GM21737 (cell line): Measurements from ENCODE around the gene MR1.
A peak's percentile ranks its signal among the peaks of the same experiment; 100 is the strongest.

Source experiments
- ATAC-seq: cut with Tn5 transposase; IDR thresholded peaks from one replicate; pipeline ENCODE4 v1.9.1; 2021; ENCODE audit warnings: mild to moderate bottlenecking, moderate library complexity; ENCODE audit not compliant: unreplicated experiment

Gene MR1

DNA sequence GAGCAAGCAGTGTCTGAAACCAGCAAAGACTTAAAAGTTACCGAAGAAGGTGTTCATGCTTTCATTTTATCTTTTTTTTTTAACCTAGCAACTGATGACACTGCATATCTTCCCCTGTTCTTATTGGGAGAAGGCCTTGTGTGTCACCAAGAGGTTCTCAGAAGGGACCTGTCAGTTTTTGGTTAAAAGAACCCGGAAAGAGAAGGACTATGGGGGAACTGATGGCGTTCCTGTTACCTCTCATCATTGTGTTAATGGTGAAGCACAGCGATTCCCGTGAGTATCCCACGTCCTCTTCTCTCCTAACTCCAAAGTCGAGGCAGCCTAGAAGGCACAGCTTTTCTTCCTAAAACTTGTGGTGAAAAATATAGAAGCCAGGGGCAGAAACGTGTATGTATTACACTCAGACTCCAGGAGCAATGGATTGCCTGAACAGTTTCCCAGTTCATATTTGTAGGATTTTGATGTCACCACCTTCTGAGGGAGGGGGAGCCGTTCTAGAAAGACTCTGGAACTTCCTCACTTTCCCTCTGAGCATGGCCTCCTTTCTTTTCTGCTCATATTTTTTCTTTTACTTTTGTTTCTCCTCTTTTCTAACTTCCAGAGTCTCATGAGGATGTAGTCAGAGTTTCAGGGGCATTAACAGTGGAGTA lies at the start of gene MR1:
TSS of gene MR1 (plus strand) at position 185 of the 653 bp plus-strand sequence. CDS start at position 210, 25 bp downstream.
- ATAC-seq = peak; percentile 92

DNA sequence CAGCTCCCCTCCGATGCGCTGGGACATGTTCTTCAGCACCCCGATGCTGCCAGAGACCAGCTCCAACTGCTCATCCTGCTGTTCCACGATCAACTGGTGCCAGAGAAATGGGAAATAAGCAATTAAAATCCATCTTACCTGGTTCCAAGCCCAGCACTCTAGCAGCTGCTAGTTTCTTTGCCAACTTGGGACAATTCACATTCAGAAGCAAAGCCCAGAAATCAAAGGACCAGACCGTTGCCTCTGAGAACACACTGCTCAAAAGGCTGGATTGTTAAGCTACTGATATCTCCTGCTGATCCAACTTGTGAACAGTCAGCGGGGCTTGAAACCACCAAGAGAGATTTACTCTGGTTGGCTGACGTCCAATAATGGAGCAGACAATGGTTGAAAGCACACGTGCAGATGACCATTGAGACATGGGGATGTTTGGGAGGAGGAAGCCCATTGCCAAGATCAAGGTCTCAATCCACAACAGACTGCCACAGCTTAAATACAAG lies 45.5 kb upstream of the MR1 start:
- ATAC-seq = no peak

DNA sequence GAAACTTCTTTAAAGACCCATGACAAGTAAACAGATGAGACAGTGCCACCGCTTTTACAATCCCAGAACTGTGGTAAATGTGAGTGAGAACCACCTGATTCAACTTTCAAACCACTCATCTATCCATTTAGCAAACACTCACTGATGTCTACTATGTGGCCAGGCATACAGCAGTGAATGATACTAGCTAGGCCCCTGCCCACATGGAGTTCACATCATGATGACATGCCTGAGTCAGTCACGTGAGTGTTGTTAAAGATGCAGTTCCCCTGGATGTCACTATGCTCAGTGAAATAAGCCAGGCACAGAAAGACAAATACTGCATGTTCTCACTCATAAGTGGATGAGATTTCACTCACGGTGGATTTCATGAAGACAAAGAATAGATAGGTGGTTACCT lies 39.5 kb upstream of the MR1 start:
- ATAC-seq = no peak

DNA sequence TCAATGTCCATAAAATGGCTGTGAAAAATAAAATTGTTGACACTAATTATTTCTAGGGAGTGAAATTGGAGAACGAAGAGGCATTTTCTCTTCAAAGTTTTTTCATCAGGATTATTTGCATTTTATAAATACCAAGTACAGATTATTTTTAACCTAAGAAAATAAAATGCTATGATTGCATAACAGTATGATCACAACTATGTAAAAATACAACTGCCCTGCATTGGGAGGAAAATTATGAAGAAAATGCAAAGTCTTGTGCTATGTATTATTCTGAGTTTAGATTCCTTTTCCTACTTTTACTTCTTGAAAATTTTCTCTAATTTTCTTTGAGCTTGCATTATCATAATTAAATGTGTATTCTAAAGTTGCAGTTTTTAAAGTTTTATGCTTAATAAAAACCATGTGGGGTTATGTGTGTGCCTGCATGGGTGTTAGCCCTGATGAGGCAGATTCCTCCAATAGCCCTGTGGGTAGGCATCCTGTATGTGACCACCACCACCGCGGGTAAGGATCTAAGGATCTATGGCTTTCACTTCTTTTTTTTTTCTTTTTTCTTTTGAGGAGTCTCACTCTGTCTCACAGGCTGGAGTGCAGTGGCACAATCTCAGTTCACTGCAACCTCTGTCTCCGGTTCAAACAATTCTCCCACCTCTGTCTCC lies 35.8 kb upstream of the MR1 start:
- ATAC-seq = no peak

- no peak for ATAC-seq
These were observed 32.5 kb upstream of the MR1 start for GRCh38 chr1:181001091-181001780.

DNA sequence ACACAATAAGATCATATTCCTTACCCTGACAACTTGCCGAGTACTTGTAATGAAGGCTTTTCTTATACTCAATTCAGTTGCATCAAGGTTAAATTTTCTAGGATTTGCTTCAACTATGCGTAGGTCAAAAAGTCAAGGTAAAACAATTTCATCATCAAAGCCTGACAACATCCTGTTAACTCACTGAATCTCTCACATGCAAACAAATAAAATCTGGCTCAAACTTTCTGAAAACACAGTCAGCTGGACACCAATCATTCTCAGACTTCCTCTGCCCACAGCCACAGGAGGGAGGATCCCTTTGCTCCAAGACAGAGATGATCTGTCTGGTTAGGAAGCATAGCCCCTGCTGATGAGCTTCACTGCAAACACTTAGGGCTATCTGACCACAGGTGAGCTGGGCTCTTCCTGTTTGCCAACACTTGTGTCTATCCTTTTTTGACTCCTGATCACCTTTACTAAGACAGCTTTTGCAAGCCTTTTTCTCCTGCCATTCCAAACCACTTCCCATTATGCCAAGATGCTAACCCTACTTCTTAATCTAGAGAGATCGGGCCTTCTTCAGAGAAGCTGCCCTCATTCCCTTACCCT lies 31.1 kb upstream of the MR1 start:
- ATAC-seq = no peak

DNA sequence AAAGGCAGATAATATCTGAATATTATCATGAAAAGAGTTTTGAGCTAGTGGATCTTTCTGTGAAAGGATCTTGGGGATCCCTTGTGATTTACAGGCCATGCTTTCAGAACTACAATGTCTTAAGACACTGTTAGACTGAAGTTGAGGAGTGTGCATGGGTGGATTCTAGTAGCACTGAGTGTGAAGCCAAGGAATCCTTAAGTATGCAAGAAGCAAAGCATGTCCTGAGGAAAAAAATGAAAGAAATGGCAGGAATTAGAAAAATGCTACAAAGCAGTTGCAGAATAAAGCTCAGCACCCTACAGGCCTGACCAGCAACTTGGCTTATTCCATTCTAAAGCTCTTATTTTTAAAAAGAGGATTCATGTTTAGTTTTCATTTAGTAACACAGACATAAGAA lies 23.0 kb upstream of the MR1 start:
- no peak for ATAC-seq

- ATAC-seq = no peak
These were observed 22.2 kb upstream of the MR1 start for GRCh38 chr1:181011301-181012202.

DNA sequence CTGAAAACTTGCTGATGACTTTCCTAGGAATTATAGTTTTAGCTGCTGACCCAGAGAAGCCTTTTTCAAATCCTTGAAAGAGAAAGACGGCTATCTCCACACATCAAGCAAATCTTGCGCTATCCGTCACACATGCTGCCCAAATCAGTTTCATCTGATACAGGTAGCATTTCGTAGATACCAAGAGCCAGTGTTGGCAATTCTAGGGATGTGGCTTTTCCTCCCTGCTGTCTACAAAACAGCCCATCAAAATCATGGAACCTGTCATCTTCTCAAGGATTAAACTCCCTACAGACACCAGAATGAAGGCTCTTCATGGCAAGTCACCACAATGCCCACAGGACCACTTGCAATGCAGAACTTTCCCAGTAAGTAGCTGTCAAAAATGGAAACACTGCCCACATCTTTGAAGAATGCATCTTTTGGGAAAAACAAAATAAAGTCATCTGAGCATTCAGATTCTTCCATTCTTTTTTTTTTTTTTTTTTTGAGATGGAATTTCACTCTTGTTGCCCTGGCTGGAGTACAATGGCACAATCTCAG lies 21.5 kb upstream of the MR1 start:
- no peak for ATAC-seq

DNA sequence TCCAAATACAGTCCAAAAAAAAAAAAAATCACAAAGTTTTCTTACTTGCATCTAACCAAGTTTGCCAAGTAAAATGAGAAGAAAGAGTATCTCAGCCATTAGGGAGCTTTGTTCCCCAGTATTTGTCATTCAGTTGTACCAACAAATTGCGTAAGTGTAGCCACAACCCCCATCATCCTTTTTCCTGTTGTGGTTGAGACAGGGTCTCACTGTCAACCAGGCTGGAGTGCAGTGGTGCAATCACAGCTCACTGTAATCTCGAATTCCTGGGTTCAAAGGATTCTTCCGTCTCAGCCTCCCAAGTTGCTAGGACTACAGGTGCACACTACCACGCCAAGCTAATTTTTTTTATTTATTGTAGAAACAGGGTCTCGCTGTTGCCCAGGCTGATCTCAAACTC lies 20.6 kb upstream of the MR1 start:
- ATAC-seq = no peak

DNA sequence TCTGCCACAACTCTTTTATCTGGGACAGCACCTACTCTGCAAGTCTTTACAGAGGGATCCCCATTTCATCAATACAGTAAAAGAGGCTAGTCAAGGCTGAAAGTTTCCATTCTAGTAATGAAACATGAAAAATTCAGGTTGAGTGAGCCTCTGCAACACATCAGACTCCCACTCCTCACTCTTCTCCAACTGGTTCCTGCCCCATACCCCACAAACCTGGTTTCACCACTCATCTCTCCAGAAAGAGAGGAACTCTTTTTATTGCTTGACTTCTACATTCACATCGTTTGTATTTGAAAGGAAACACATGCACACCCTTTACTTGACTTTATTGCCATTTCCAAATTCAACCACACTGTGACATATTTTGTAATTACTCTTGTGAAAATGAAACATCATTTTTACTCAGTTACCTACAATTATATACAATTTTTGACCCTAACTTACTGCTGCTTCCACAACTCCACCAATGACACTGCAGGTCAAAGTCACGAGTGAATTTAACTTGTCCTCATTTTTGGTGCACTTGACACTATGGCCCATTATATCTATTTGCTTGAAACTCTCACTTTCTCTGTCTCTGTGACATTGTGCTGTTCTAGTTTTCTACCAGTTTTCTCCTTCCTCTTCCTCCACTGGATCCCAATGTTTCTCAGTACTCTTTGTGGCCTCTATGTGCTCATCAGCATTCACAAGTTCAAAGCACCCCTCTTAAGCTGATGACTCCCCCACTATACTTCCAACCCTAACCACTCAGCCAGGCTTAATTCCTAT lies 19.1 kb upstream of the MR1 start:
- no peak for ATAC-seq

GRCh38 chr1:181015251-181015615 lies 18.6 kb upstream of the MR1 start:
- no peak for ATAC-seq

GRCh38 chr1:181016563-181016962 lies 17.2 kb upstream of the MR1 start:
- ATAC-seq = no peak

- ATAC-seq = no peak
These were observed 14.7 kb upstream of the MR1 start for GRCh38 chr1:181018901-181019681.

DNA sequence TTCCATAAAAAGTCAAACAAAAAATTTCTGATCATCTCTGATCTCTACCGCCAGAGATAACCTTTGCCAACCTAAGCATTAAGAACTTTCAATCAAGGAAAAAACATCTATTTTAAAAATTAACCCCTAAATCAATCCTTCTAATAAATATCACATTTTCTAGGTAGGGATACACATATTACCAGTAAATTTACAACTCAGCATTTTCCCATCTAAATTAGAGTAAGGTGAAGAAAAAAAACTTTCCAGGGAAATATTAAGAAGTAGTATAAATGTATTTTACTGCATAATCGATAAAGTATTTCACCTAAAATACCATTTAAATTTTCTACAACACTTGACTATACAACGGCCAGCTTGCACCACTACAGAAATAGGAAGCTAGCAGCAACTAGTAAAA lies 12.6 kb upstream of the MR1 start:
- ATAC-seq = no peak

GRCh38 chr1:181021811-181022434 lies 11.9 kb upstream of the MR1 start:
- peak; percentile 37 for ATAC-seq

DNA sequence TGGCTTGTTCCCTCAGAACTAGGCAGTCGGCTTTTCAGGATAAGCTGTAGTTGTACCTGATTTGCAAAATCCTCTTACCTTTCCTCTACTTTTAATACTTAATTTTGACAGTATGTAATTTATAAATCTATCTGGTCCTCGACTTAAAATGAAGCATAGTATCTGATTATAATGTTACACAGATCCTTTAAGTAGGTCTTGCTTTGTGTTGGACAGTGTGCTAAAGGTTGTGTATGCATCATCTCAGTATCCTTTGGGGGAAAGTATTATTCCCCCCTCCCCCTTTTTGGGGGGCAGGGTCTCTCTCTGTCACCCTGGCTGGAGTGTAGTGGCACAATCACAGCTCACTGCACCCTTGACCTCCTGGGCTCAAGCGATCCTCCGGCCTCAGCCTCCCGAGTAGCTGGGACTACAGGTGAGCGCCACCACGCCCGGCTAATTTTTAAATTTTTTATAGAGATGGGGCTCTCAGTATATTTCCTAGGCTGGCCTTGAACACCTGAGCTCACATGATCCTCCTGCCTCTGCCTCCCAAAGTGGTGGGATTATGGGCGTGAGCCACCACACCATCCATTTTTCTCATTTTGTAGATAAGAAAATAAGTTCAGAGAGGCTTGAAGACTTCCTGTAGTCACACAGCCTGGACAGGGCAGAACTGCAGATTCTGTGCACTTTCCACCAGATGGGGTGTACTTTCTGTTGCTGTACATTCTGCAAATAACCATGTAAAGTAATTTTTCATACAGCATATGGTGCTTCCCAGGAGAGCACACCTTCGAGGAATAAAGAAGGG lies 10.3 kb upstream of the MR1 start:
- no peak for ATAC-seq

GRCh38 chr1:181028196-181028595 lies 5.6 kb upstream of the MR1 start:
- ATAC-seq = no peak
